CD8-positive, alpha-beta memory T cell (primary cell): ENCODE data around the gene CRIP1. TPM values are rescaled to one million over a fixed set of nuclear protein-coding genes. Genes with fewer than 3 reads are reported as not detected.

ENCODE experiments used
- CTCF ChIA-PET: fragments of 350-600 bp; sonication (Branson Sonifier 250); formaldehyde crosslinking; loops from one replicate; lab custom pipeline; 2021; ENCODE audit warnings: antibody characterized with exemption; lab: Charles Lee
- POLR2A ChIA-PET: fragments of 350-600 bp; sonication (Branson Sonifier 250); formaldehyde crosslinking; loops from one replicate; lab custom pipeline; 2021; ENCODE audit warnings: antibody characterized with exemption; lab: Charles Lee
- DNase-seq, 5 donors: peaks; one replicate each; pipeline versions ENCODE4 v3.0.0 to v3.0.0-alpha.2; 2020 to 2022; ENCODE audit warnings: mixed read lengths in 1 of 5
- H3K27ac ChIP-seq: one replicate; pipeline ENCODE4 v1.7.0; 2013; ENCODE audit warnings: low read depth, mild to moderate bottlenecking, low read length, moderate library complexity
- H3K27me3 ChIP-seq: 2 replicates; pipeline ENCODE4 v1.7.0; 2013; ENCODE audit warnings: low read length, mild to moderate bottlenecking; ENCODE audit not compliant: insufficient read depth, poor library complexity, severe bottlenecking
- H3K36me3 ChIP-seq: 2 replicates; pipeline ENCODE4 v1.7.0; 2013; ENCODE audit warnings: mild to moderate bottlenecking, low read length, moderate library complexity; ENCODE audit not compliant: insufficient read depth
- H3K4me1 ChIP-seq: 2 replicates; pipeline ENCODE4 v1.7.0; 2013; ENCODE audit warnings: mild to moderate bottlenecking, low read length, moderate library complexity; ENCODE audit not compliant: insufficient read depth
- H3K4me3 ChIP-seq: 2 replicates; pipeline ENCODE4 v1.7.0; 2013; ENCODE audit warnings: mild to moderate bottlenecking, low read length
- H3K9me3 ChIP-seq: 2 replicates; pipeline ENCODE4 v1.7.0; 2013; ENCODE audit warnings: mild to moderate bottlenecking, low read length
- H3K27ac Mint-ChIP-seq, 8 donors: one replicate each; pipeline ENCODE4 v1.8.0; 2020 to 2021; ENCODE audit warnings: mixed read lengths in 8 of 8, mild to moderate bottlenecking in 6 of 8, inconsistent platforms in 3 of 8, moderate library complexity in 3 of 8
- H3K27me3 Mint-ChIP-seq, 2 donors: one replicate each; pipeline ENCODE4 v1.8.0; 2020 to 2021; ENCODE audit warnings: mixed read lengths in 2 of 2, mild to moderate bottlenecking in 1 of 2, moderate library complexity in 1 of 2
- H3K36me3 Mint-ChIP-seq, 3 donors: one replicate each; pipeline ENCODE4 v1.8.0; 2020 to 2021; ENCODE audit warnings: mixed read lengths in 3 of 3, inconsistent platforms in 1 of 3, mild to moderate bottlenecking in 1 of 3
- H3K4me1 Mint-ChIP-seq, 3 donors: one replicate each; pipeline ENCODE4 v1.8.0; 2020 to 2021; ENCODE audit warnings: mixed read lengths in 3 of 3, inconsistent platforms in 1 of 3, mild to moderate bottlenecking in 1 of 3
- H3K4me3 Mint-ChIP-seq, 7 donors: one replicate each; pipeline ENCODE4 v1.8.0; 2020 to 2021; ENCODE audit warnings: mixed read lengths in 7 of 7, mild to moderate bottlenecking in 6 of 7, moderate library complexity in 4 of 7, inconsistent platforms in 2 of 7
- H3K9me3 Mint-ChIP-seq, 5 donors: one replicate each; pipeline ENCODE4 v1.8.0; 2020 to 2022; ENCODE audit warnings: mixed read lengths in 5 of 5, mild to moderate bottlenecking in 3 of 5, moderate library complexity in 2 of 5, inconsistent platforms in 1 of 5
- polyA plus RNA-seq: library from polyadenylated mRNA; unstranded; fragments of 300-500 nt; fragmentation: Illumina TruSeq; gene quantifications from one replicate; pipeline ENCODE4 v1.2.3, GENCODE V29; 2021
- total RNA-seq, 2 experiments: library from RNA; stranded (reverse); gene quantifications; one replicate each; pipeline ENCODE4 v1.2.3, GENCODE V29; 2021

CRIP1 gene
- total and polyA plus RNA-seq, 3 experiments from 2014 or later, result 463 to 1,031 (median 468) TPM

DNA sequence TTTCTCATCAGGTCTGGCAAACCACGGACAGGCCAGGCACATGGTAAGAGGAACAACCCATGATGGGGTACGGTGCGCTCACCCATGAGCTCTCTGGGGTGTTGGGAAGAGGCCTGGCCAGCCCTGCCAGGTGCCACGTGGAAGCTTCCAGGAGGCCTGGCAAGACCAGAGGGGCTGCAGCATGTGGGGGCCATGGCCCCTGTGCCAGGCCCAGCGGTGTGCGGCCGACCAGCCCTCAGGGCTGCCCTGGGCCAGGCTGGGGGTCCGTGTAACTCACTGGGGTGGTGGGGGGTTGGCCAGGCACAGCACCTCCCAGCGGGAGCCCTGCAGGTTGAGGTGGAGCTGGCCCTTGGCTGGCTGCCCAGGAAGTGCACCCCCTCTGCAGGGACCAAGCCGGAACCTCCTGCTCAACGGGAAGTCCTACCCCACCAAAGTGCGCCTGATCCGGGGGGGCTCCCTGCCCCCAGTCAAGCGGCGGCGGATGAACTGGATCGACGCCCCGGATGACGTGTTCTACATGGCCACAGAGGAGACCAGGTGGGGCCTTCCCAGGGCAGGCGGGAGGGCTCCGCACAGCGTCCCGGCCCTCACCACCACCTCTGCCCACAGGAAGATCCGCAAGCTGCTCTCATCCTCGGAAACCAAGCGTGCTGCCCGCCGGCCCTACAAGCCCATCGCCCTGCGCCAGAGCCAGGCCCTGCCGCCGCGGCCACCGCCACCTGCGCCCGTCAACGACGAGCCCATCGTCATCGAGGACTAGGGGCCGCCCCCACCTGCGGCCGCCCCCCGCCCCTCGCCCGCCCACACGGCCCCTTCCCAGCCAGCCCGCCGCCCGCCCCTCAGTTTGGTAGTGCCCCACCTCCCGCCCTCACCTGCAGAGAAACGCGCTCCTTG, 17.0 kb upstream of the CRIP1 start:
- Mint-ChIP-seq H3K36me3 (peaks cover 0 to 13% (median 0%) of the 10 kb centered on the region in 3 donors), H3K4me1 (peaks cover 0 to 10% (median 0%) of the 10 kb centered on the region in 3 donors), H3K4me3 (no peak overlapping the region), H3K27me3 (no peaks in the 10 kb centered on the region), H3K27ac (no peak overlapping the region), H3K9me3 (no peaks in the 10 kb centered on the region)
- DNase-seq, result no peak
- no peak overlapping the region for H3K27ac ChIP-seq
- H3K27me3 ChIP-seq, result no peaks in the 10 kb centered on the region
- CTCF ChIA-PET, result interaction anchor here (1.7 to 4.6 kb wide), 4 partner anchors 12 to 99 kb away, joined by 4 to 25 read pairs (median 4); no protein-coding TSS in a partner anchor
- H3K36me3 ChIP-seq, result no peaks in the 10 kb centered on the region
- no peaks in the 10 kb centered on the region for H3K9me3 ChIP-seq
- peaks cover 7% of the 10 kb centered on the region for H3K4me1 ChIP-seq
- H3K4me3 ChIP-seq, result no peak overlapping the region
- POLR2A ChIA-PET, result interaction anchor here (0.9 kb wide), 1 partner anchor 20 kb away, joined by 3 read pairs; no protein-coding TSS in a partner anchor

DNA sequence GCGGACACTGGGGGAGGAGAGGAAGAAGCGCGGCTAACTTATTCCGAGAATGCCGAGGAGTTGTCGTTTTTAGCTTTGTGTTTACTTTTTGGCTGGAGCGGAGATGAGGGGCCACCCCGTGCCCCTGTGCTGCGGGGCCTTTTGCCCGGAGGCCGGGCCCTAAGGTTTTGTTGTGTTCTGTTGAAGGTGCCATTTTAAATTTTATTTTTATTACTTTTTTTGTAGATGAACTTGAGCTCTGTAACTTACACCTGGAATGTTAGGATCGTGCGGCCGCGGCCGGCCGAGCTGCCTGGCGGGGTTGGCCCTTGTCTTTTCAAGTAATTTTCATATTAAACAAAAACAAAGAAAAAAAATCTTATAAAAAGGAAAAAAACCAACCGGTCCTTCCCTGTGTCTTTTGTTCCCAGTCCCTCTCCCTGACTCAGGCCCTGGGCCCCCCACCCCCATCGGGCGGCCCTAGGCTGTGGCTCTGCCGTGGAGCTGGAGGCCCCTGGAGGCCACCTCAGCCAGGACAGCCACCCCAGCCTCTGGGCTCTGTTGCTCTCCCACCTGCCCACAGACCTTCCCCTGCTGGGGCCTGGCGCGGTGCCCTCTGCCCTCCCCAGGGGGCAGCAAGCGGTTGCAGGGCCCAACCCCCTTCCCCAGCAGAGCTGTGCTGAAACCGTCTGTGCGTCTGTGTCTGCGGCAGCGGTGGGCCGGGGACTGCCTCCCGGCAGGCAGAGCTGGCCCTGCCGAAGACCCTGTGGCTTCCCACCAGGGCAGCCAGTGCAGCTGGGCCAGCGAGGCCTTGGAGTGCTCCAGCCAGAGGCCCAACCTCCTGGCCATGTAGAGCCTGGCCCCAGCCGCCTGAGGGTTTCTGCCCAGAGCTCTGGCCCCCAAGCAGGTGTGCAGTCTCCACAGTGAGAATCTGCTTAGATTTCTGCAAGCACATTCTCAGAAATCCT, 16.1 kb upstream of the CRIP1 start:
- H3K4me3 Mint-ChIP-seq, result no peak overlapping the region
- no peak overlapping the region for H3K27ac Mint-ChIP-seq
- H3K36me3 ChIP-seq, result no peaks in the 10 kb centered on the region
- H3K27me3 Mint-ChIP-seq, result no peaks in the 10 kb centered on the region
- no peaks in the 10 kb centered on the region for H3K9me3 ChIP-seq
- no peaks in the 10 kb centered on the region for H3K27me3 ChIP-seq
- no peak overlapping the region for H3K4me3 ChIP-seq
- peaks cover 0 to 13% (median 0%) of the 10 kb centered on the region in 3 donors for H3K4me1 Mint-ChIP-seq
- no peaks in the 10 kb centered on the region for H3K9me3 Mint-ChIP-seq
- CTCF ChIA-PET, result interaction anchor here (1.7 to 8.5 kb wide), 4 partner anchors 11 to 100 kb away, joined by 4 to 63 read pairs (median 15); no protein-coding TSS in a partner anchor
- peaks cover 15% of the 10 kb centered on the region for H3K4me1 ChIP-seq
- no peak overlapping the region for H3K27ac ChIP-seq
- no peak for DNase-seq
- H3K36me3 Mint-ChIP-seq, result peaks cover 0 to 13% (median 0%) of the 10 kb centered on the region in 3 donors
- POLR2A ChIA-PET, result no interaction called here

DNA sequence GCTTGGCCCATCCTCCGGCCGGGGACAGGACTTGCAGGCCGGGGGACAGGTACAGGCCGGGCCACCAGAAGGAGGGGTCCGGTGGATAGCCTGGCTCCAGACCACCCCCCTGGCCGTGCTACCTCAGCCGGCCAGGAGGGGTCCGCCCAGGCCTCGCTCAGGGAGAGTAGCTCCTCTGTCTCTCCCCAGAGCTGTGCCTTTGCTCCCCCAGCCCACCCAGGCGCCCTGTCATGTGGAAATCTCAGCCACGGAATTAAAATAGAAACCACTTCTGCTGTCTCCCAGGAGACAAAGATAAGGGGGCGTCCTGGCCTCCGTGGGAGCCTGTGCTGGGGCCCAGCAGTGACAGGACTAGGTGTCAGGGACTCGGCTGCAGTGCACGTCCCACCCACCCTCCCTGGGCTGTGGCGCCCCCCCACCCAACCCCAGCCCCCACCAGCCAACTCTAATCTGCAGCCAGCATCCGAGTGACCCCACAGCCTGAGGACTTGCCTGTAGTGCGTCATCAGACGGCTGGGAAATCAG, 15.3 kb upstream of the CRIP1 start:
- H3K27ac Mint-ChIP-seq, result no peak overlapping the region
- no peak overlapping the region for H3K4me3 ChIP-seq
- peaks cover 0 to 13% (median 0%) of the 10 kb centered on the region in 3 donors for H3K36me3 Mint-ChIP-seq
- ChIA-PET CTCF (interaction anchor here (4.6 to 8.5 kb wide), 2 partner anchors 10 to 18 kb away, joined by 25 to 63 read pairs; no protein-coding TSS in a partner anchor), POLR2A (no interaction called here)
- peaks cover 0 to 19% (median 0%) of the 10 kb centered on the region in 3 donors for H3K4me1 Mint-ChIP-seq
- H3K4me3 Mint-ChIP-seq, result no peak overlapping the region
- H3K36me3 ChIP-seq, result no peaks in the 10 kb centered on the region
- no peaks in the 10 kb centered on the region for H3K9me3 ChIP-seq
- no peaks in the 10 kb centered on the region for H3K27me3 ChIP-seq
- H3K27ac ChIP-seq, result no peak overlapping the region
- peaks cover 22% of the 10 kb centered on the region for H3K4me1 ChIP-seq
- DNase-seq, result no peak
- H3K27me3 Mint-ChIP-seq, result no peaks in the 10 kb centered on the region
- no peaks in the 10 kb centered on the region for H3K9me3 Mint-ChIP-seq

DNA sequence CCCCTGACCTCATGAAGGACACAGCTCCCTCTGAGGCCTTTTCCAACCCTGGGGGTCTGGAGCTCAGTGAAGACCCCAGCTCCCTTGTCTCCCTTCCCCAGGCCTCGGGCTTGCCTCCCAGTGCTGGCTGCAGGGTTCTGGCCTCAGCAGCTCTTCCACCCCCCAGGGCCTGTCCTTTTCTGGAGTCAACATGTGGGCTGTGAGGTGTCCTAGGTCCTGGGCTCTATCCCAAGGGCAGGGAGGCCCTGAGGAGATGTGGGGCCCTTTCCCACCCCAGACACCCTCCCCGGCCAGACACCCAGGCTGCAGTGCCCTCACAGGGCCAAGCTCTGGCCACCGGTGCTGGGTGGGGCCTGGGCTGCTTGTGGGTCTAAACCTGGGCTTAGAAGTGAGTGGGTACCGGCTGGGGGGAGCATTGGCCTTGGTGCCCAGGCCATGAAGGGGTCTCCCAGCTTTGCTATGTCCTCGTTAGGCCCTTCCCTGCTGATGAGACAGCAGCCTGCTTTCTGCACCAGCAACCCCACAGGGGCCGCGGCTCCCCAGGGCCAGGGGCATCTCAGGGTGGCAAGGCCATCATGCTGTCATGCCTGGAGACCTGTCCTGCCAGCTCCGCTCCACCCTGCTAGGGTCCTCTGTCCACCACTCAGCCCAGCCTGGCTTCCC, 14.7 kb upstream of the CRIP1 start:
- CTCF ChIA-PET, result interaction anchor here (4.6 to 8.5 kb wide), 2 partner anchors 10 to 18 kb away, joined by 25 to 63 read pairs; no protein-coding TSS in a partner anchor
- peaks cover 0 to 12% (median 0%) of the 10 kb centered on the region in 3 donors for H3K36me3 Mint-ChIP-seq

GRCh38 chr14:105472486-105472991, 14.1 kb upstream of the CRIP1 start:
- H3K9me3 Mint-ChIP-seq, result peaks cover 0 to 3% (median 0%) of the 10 kb centered on the region in 5 donors
- H3K27me3 Mint-ChIP-seq, result peaks cover 0 to 3% of the 10 kb centered on the region in 2 donors
- peak overlapping the region in 4 of 7 donors; percentile 14 to 41 (median 30) for H3K4me3 Mint-ChIP-seq
- Histone ChIP-seq H3K36me3 (no peaks in the 10 kb centered on the region), H3K27ac (no peak overlapping the region), H3K9me3 (no peaks in the 10 kb centered on the region), H3K4me1 (peaks cover 34% of the 10 kb centered on the region), H3K4me3 (no peak overlapping the region), H3K27me3 (no peaks in the 10 kb centered on the region)
- peaks cover 5 to 31% (median 5%) of the 10 kb centered on the region in 3 donors for H3K4me1 Mint-ChIP-seq
- peak in 1 of 5 donors; percentile 51 for DNase-seq
- CTCF ChIA-PET, result interaction anchor here (4.6 to 8.5 kb wide), 2 partner anchors 9 to 17 kb away, joined by 25 to 63 read pairs; no protein-coding TSS in a partner anchor
- H3K27ac Mint-ChIP-seq, result no peak overlapping the region
- H3K36me3 Mint-ChIP-seq, result peaks cover 0 to 8% (median 0%) of the 10 kb centered on the region in 3 donors
- POLR2A ChIA-PET, result no interaction called here

More for the DNA sequence above, 14.7 kb upstream of the CRIP1 start:
- POLR2A ChIA-PET, result no interaction called here
- Histone ChIP-seq H3K27ac (no peak overlapping the region), H3K9me3 (no peaks in the 10 kb centered on the region), H3K4me3 (no peak overlapping the region), H3K27me3 (no peaks in the 10 kb centered on the region), H3K4me1 (peaks cover 28% of the 10 kb centered on the region), H3K36me3 (no peaks in the 10 kb centered on the region)
- no peak for DNase-seq
- no peak overlapping the region for H3K27ac Mint-ChIP-seq
- peak overlapping the region in 2 of 7 donors; percentile 14 to 41 for H3K4me3 Mint-ChIP-seq
- no peaks in the 10 kb centered on the region for H3K9me3 Mint-ChIP-seq
- peaks cover 0 to 25% (median 0%) of the 10 kb centered on the region in 3 donors for H3K4me1 Mint-ChIP-seq
- no peaks in the 10 kb centered on the region for H3K27me3 Mint-ChIP-seq

GRCh38 chr14:105473033-105473676, 13.5 kb upstream of the CRIP1 start:
- peak overlapping the region; percentile 38 for H3K27ac ChIP-seq
- ChIA-PET CTCF (interaction anchor here (4.6 to 8.5 kb wide), 2 partner anchors 8 to 17 kb away, joined by 25 to 63 read pairs; no protein-coding TSS in a partner anchor), POLR2A (interaction anchor here (1.0 kb wide), 1 partner anchor 17 kb away, joined by 4 read pairs; no protein-coding TSS in a partner anchor)
- peaks cover 0 to 3% of the 10 kb centered on the region in 2 donors for H3K27me3 Mint-ChIP-seq
- H3K9me3 ChIP-seq, result no peaks in the 10 kb centered on the region
- H3K4me3 ChIP-seq, result peak overlapping the region; percentile 40
- peaks cover 5 to 32% (median 7%) of the 10 kb centered on the region in 3 donors for H3K4me1 Mint-ChIP-seq
- no peaks in the 10 kb centered on the region for H3K36me3 ChIP-seq
- H3K4me3 Mint-ChIP-seq, result peak overlapping the region in 5 of 7 donors; percentile 51 to 91 (median 71)
- H3K9me3 Mint-ChIP-seq, result peaks cover 0 to 3% (median 0%) of the 10 kb centered on the region in 5 donors
- H3K4me1 ChIP-seq, result peaks cover 35% of the 10 kb centered on the region
- H3K27me3 ChIP-seq, result no peaks in the 10 kb centered on the region
- peak overlapping the region in 1 of 8 donors; percentile 58 for H3K27ac Mint-ChIP-seq
- no peak for DNase-seq
- H3K36me3 Mint-ChIP-seq, result peaks cover 0 to 6% (median 0%) of the 10 kb centered on the region in 3 donors
